ENCODE data around the gene BRPF3.
A peak's percentile ranks its signal among the peaks of the same experiment; 100 is the strongest.

Gene BRPF3

GRCh38 chr6:36196113-36196879 is at the start of gene BRPF3:
TSS of gene BRPF3 (plus strand) at chr6:36196744. CDS start at chr6:36200323, 3,579 bp downstream.
- DNase-seq (ENCODE audit: low read depth), result peak; percentile 72
- TF ChIP-seq CTCF (IDR thresholded peaks at IDR 0.05; ENCODE audit: insufficient read depth, low read depth, low read length, missing control alignments), result no peak
- H3K4me3 ChIP-seq (ENCODE audit: low read length), result peak within 1 kb of the TSS; percentile 86

DNA sequence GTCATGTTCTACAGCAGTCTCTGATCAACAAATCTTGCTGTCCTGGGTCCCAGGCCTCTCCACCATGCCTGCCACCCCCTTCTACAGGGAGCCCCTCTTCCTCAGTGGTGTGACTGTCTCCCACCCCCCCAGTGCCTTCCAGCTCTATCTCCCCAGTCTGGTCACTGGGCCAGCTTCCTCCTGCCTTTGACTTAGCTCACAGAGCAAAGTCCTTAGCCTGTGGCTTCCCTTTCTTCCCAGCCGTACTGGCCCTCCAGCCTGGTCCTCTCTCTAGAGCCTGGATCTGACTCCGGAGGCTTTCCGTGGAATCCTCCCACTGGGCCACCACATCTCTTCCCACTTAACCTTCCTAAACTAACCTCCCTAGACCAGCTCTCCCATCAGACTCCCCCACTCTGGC is 49.2 kb upstream of the BRPF3 start:
- no peak for DNase-seq (ENCODE audit: low read depth)
- no peak for TF ChIP-seq CTCF (IDR thresholded peaks at IDR 0.05; ENCODE audit: insufficient read depth, low read depth, low read length, missing control alignments)
- no peak overlapping the region for H3K4me3 ChIP-seq (ENCODE audit: low read length)

DNA sequence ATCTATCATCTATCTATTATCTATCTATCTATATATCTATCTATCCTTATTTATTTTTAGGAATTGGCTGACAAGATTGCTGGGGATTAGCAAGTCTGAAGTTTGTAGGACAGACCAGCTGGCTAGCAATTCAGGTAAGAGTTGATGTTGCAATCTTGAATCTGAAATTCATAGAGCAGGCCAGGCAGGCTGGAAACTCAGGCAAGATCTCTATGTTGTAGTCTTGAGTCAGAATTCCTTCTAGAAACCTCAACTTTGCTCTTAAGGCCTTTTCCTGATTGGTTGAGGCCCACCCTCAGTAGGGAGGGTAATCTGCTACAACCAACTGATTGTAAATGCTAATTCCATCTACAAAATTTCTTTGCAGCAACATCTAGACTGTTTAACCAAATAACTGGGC is 47.1 kb upstream of the BRPF3 start:
- no peak overlapping the region for H3K4me3 ChIP-seq (ENCODE audit: low read length)
- peak; percentile 57 for DNase-seq (ENCODE audit: low read depth)
- TF ChIP-seq CTCF (IDR thresholded peaks at IDR 0.05; ENCODE audit: insufficient read depth, low read depth, low read length, missing control alignments), result no peak

DNA sequence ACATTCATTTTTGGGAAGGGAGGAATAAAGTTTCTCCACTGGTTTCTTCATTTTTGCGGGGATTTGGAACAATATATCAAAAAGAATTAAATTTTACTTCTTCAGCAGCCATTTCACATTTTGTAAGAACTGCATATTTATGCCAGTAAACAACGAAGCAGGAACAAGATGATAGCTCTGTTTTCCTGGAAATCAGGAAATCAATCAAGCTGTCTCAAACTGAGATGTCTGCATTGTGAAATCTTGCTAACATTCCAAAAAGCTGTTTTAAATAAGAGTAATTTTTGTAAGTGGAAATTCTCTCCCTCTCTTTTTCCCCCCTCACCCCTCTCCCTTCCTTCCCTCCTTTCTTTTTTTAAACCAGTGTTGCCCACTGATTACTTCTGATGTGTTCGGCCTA is 46.3 kb upstream of the BRPF3 start:
- H3K4me3 ChIP-seq (ENCODE audit: low read length), result no peak overlapping the region
- DNase-seq (ENCODE audit: low read depth), result no peak
- no peak for TF ChIP-seq CTCF (IDR thresholded peaks at IDR 0.05; ENCODE audit: insufficient read depth, low read depth, low read length, missing control alignments)

GRCh38 chr6:36154286-36154685 is 42.3 kb upstream of the BRPF3 start:
- TF ChIP-seq CTCF (IDR thresholded peaks at IDR 0.05; ENCODE audit: insufficient read depth, low read depth, low read length, missing control alignments), result no peak
- no peak overlapping the region for H3K4me3 ChIP-seq (ENCODE audit: low read length)

GRCh38 chr6:36155662-36156061 is 40.9 kb upstream of the BRPF3 start:
- no peak overlapping the region for H3K4me3 ChIP-seq (ENCODE audit: low read length)
- DNase-seq (ENCODE audit: low read depth), result no peak
- TF ChIP-seq CTCF (IDR thresholded peaks at IDR 0.05; ENCODE audit: insufficient read depth, low read depth, low read length, missing control alignments), result no peak

More at GRCh38 chr6:36154286-36154685, 42.3 kb upstream of the BRPF3 start:
- peak; percentile 91 for DNase-seq (ENCODE audit: low read depth)

Measured in epithelial cell of esophagus (primary cell).